ENCODE data around the gene MAP3K10. TPM values are rescaled to one million over a fixed set of nuclear protein-coding genes. Genes with fewer than 3 reads are reported as not detected.

MAP3K10 gene
- total RNA-seq, 1 donor from 2014 or later, result 37.4 TPM

DNA sequence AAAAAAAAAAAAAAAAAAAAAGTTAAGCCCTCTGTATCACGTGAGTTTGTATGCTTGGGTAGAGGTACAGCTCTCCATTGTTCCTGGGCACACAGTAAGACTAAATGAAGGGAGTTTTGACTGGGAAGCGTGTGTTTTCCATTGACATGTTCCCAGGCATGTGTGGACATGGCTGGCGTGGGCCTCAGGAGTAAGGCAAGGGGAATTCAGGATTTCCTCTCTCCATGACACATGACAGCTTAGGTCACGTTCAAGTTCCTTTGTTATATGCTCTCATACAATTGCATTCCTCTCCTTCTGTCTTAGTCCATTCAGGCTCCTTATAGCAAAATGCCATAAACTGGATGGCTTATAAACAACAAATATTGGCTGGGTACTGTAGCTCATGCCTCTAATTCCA is 17.1 kb upstream of the MAP3K10 start:
- DNase-seq, result no peak

DNA sequence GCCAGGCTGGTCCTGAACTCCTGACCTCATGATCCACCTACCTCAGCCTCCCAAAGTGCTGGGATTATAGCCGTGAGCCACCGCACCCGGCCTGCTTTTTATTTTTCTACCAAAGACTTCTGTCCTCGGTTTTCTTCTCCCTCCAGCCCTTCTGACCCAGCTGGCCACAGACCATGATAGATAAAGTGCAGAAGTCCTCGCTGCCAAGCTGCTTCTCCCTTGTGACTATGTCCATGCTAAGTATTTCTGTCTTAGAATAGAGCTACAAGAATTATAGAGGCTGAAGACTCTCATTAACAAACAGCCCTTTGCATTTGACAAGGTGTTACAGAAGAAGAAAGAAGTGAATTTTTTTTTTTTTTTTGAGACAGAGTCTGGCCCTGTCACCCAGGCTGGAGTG is 15.4 kb upstream of the MAP3K10 start:
- no peak for DNase-seq

DNA sequence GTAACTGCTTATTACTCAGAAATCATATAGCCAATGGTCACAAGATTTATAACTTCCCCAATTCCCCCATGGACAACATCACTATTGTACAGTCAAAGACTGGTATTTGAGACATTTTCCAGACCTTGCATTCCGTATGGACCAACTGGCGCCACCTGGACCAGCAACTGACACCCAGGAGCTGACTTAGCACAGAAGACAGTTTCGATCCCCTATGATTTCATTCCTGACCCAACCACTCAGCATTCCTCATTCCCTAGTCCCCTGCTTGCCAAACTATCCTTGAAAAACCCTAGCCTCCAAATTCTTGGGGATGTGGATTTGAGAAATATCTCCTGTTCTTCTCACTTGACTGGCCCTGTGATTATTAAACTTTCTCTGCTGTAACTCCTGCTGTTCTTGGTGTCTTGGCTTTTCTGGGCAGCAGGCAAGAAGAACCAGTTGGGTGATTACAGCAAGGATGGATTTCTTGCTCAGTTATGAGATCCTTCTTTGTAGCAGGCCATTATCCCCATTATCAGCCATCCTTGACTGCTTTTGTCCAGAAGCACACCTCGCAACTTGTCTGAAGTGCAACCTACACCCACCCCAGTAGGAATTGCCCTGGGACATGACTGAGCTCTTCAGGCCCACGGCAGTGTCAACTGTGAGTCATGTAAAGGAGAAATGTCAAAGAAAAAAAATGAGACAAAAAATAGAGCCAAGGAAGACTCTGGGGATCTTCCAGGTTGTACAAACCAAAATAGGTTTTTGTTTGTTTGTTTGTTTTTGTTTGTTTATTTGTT is 13.7 kb upstream of the MAP3K10 start:
- no peak for DNase-seq

DNA sequence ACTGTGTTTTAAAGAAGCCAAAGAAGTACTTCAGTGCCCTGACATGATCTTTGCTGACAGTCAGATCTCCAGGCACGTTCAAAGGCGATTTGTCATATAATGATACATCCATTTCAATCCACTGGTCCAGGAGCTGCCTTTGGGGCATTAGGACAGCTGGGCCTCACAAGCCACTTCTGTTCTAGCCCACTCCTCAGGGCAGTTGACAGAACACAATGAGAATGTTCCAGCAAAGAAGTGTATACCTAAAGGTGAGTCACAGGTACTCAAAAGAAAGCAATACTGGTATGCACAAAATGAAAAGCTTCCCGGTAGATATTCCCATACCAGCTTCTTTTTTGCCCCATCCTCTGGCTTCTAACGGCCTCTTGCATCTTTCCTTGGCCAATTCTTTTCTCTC is 12.5 kb upstream of the MAP3K10 start:
- no peak for DNase-seq

DNA sequence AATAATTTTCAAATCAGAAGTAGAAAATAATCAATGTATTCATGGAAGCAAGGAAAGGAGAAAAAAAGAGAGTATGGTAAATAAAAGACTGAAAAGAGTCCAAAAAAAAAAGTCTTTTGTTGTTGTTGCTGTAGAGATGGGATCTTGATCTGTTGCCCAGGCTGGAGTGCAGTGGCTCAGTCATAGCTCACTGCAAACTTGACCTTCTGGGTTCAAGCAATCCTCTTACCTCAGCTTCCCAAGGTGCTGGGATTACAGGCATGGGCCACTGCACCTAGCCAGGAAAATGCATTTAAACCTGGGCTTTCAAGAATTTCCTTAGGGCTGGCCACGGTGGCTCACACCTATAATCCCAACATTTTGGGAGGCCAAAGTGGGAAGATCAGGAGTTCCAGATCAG is 7.0 kb upstream of the MAP3K10 start:
- no peak for DNase-seq

DNA sequence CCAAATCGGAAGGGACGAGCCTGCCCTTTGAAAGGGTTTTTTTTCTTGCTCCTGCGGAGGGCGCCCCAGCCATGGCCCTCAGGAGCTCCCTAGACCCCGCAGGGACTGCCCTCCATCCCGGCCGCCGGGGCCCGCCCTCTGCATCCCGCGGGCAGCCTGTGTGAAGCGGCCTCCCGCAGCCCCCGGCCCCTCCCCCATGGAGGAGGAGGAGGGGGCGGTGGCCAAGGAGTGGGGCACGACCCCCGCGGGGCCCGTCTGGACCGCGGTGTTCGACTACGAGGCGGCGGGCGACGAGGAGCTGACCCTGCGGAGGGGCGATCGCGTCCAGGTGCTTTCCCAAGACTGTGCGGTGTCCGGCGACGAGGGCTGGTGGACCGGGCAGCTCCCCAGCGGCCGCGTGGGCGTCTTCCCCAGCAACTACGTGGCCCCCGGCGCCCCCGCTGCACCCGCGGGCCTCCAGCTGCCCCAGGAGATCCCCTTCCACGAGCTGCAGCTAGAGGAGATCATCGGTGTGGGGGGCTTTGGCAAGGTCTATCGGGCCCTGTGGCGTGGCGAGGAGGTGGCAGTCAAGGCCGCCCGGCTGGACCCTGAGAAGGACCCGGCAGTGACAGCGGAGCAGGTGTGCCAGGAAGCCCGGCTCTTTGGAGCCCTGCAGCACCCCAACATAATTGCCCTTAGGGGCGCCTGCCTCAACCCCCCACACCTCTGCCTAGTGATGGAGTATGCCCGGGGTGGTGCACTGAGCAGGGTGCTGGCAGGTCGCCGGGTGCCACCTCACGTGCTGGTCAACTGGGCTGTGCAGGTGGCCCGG is 815 bp downstream of the MAP3K10 start:
- no peak for DNase-seq

DNA sequence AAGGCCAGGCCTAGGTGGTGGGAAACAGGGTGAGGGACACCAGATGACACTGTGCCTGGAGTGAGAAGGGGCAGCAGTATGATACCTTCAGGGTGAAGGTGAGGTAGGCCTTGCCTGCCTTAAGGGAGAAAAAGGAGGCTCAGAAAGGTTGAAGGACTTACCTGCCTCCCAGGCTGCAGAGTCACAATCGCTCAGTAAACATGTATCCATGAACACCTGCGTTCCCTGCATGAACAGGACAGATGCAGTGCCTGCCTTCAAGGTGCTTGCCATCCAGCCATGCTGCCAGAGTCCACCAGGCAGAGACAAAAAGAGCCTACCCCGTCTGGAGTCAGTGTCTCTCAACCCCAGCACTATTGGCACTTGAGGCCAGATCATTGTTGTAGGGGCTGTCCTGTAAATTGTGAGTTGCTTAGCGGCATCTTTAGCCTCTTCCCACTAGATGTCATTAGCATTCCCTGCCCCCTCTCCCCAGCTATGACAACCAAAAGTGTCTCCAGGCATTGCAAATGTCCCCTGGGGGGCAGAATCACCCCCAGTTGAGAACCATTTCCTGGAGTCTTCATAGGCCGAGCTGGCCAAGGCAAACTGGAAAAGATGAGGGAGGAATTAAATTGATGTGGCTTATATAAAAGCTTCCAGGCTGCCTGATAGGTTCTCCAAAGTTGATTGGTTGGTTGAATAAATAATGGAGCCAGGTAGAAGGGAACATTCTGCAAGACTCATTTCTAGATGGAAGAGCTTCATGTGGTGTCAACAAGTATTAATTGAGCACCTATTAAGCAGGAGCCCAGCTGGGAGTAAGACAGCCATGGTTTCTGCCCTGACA is 1.7 kb downstream of the MAP3K10 start:
- no peak for DNase-seq

DNA sequence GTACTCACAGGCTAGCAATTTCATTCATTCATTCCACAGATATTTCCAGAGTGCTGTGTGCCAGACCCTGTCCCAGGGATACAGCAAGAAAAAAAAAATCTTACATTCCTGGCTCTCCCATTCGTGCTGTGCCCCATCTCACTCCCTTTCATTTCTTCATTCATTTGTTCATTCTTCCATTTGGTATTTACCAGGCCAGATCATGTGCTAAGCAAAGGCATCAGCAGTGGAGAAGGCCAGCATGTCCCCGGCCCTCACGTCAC is 2.3 kb downstream of the MAP3K10 start:
- no peak for DNase-seq

DNA sequence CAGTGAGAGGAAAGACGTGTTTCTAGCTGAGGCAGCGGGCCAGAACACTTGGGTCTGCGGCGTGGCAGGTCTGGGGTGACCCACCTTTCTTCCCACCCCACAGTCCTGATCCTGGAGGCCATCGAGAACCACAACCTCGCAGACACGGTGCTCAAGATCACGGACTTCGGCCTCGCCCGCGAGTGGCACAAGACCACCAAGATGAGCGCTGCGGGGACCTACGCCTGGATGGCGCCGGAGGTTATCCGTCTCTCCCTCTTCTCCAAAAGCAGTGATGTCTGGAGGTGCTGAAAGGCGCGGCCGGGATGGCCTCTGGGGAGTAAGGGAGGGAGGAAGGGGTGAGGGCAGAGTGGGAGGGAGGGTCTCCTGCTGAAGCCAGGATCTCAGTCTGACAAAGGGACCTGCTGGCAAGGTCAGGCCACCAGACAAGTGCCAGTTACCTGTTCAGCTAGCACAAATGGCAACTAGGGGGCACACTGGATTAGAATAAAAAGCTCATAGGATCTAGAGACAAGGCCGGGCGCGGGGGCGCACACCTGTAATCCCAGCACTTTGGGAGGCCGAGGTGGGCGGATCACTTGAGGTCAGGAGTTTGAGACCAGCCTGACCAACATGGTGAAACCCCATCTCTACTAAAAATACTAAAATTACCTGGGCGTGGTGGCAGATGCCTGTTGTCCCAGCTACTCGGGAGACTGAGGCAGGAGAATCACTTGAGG is 7.2 kb downstream of the MAP3K10 start:
- DNase-seq, result no peak

DNA sequence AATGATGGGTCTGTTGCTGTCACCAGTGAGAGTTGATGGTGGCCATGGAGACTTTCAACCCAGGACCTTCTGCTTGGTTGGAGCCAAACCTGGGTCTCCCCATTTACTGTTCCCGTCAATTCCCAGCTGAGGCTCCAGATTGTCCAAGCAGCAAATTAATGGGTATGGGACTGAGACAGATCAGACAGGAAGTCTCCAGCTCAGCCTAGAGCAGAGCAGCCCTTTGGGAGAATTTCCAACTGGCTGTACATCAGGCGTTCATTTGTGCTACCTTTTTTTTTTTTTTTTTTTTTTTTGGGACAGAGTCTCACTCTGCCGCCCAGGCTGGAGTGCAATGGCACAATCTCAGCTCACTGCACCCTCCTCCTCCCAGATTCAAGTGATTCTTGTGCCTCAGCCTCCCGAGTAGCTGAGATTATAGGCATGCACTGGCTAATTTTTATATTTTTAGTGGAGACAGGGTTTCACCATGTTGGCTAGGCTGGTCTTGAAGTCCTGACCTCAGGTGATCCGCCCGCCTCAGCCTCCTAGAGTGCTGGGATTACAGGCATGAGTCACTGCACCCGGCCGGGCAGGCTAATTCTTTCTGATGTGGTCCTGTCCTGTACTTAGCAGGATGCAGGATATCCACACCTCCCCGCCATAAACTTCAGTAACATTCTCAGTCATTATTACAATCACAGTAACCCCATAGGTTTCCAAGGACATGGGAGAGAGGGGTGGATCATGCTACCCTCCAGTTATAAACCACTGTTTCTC is 9.3 kb downstream of the MAP3K10 start:
- DNase-seq, result no peak

DNA sequence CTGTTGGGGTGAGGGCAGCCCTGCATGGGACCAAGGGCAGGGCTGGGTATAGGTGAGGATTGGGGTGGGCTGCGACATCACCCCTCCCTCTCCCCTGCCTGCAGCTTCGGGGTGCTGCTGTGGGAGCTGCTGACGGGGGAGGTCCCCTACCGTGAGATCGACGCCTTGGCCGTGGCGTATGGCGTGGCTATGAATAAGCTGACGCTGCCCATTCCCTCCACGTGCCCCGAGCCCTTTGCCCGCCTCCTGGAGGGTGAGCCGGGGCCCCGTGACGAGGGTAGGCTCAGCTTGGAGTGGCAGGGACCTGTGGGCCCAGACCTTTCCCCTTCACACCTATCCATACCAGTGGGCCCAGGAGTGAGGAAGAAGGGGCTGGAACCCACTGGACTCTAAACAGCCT is 13.2 kb downstream of the MAP3K10 start:
- DNase-seq, result no peak

DNA sequence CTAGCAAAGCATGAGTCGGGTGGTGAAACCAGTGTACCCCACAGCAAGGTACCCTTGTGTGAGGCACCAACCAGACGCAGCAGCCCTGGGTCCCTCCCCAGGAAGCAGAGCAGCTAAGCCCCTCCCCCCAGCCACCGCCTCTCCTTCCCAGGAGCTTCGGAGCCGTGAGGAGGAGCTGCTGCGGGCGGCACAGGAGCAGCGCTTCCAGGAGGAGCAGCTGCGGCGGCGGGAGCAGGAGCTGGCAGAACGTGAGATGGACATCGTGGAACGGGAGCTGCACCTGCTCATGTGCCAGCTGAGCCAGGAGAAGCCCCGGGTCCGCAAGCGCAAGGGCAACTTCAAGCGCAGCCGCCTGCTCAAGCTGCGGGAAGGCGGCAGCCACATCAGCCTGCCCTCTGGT is 14.5 kb downstream of the MAP3K10 start:
- no peak for DNase-seq

DNA sequence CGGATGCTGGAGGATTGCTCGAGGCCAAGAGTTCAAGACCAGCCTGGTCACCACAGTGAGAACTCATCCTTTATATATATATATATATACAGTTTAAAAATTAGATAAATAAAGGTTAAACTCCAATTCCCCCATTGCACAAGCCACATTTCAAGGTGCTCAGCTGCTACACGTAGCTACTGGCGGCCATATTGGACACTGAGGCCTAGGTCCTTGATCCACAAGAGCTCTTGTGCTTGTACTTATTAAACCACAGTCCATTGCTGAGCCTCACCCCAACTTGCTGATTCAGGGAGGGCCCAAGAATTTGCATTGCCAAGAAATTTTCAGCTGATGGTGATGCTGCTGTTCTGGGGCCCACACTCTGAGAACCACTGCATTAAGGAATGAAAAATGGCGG is 17.4 kb downstream of the MAP3K10 start:
- DNase-seq, result no peak

DNA sequence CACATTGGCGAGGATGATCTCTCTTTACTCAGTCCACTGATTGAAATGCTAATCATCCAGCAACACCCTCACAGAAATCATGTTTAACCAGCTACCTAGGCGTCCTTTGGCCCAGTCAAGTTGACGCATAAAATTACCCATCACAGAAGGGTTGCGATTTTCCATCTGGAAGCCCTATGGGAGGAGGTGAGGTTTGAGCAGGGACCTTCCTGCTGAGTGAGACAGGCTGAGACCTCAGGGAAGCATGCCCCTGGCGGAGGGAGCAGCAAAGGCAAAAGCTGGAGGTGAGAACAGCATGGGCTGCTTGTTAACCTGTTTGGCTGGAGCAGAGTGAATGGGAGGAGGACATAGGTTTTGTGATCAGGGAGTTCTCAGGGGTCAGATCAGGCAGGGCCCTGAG is 19.7 kb downstream of the MAP3K10 start:
- no peak for DNase-seq

DNA sequence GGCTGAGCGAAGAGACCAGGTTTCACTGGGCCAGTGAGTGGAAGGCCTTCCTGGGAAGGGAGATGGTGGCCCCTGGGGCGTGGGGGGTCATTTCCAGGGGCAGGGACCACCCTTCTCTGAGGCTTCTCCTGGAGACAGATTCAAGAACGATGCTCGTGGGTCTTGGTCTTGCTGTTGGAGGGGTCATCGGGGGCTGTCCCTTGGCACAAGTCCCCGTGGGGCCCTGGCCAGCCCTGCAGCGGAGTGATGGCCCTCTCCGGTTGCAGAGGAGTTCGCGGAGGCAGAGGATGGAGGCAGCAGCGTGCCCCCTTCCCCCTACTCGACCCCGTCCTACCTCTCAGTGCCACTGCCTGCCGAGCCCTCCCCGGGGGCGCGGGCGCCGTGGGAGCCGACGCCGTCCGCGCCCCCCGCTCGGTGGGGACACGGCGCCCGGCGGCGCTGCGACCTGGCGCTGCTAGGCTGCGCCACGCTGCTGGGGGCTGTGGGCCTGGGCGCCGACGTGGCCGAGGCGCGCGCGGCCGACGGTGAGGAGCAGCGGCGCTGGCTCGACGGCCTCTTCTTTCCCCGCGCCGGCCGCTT is 22.1 kb downstream of the MAP3K10 start:
- DNase-seq, result no peak

DNA sequence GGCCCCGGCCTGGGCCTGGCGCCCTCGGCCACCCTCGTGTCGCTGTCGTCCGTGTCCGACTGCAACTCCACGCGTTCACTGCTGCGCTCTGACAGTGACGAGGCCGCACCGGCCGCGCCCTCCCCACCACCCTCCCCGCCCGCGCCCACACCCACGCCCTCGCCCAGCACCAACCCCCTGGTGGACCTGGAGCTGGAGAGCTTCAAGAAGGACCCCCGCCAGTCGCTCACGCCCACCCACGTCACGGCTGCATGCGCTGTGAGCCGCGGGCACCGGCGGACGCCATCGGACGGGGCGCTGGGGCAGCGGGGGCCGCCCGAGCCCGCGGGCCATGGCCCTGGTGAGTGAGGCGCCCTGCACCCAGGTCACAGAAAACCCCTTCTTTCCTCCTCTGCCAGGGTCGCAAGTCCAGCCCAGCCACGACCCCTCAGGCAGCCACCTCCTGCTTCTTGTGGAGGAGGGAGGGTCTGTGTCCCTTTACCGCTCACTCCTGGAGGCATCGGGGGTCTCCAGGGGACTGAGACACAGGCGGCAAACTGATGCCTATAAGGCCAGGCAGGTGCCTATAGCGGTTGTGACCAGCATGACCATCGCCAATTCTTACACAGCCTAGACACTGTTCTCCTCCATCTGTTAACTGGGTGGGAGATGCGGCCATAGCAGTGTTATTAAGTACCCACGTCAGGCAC is 22.8 kb downstream of the MAP3K10 start:
- DNase-seq, result no peak

DNA sequence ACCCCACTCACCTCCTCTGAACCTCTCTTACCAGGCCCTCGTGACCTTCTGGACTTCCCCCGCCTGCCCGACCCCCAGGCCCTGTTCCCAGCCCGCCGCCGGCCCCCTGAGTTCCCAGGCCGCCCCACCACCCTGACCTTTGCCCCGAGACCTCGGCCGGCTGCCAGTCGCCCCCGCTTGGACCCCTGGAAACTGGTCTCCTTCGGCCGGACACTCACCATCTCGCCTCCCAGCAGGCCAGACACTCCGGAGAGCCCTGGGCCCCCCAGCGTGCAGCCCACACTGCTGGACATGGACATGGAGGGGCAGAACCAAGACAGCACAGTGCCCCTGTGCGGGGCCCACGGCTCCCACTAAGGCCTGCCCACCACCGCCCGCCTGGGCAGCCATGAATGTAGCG is 23.7 kb downstream of the MAP3K10 start:
- no peak for DNase-seq

DNA sequence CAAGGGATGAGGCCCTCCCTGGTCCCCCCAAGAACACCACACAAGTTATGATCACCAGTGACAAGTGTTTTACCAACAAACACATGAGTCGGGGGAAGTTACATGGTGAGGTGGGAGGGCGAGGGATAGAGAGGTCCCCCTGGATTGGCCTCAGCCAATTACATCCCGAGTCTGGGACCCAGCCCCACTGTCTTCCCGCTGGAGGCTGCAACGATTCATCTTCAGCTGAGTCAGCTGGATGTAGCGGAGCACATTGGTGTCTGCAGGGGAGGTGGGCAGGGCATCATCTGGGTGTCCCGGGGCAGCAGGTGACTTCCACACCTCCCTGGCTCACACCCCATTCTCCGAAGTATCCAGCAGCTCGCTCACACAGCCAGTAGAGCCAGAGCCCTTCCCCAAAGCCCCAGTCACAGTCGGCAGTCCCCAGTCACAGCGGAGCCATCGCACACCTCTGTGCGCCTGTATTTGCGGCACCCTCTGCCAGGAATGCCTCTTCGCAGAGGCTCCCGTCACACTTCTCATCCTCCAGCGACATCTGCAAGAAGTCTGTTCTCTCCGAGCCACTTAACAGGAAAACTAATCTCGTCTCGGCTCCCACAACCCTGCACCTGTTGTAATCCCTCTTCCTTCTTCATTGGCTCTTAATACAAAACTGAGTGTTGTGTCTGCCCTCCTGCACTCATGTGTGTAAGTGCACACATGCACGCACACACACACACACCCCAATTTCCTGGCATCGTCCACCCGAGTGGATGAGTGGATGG is 25.0 kb downstream of the MAP3K10 start:
- DNase-seq, result no peak

DNA sequence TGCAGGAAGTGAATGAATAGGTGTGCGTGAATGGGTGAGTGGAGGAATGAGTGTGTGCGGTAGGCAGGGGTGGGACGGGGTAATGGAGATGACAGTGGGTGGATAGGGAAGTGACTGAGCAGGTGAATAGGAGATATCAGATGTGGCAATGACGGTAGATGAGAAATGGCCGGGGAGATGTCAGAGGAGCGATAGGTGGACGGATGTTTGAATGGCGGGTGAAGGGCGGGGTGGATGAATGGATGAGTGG is 25.5 kb downstream of the MAP3K10 start:
- no peak for DNase-seq

DNA sequence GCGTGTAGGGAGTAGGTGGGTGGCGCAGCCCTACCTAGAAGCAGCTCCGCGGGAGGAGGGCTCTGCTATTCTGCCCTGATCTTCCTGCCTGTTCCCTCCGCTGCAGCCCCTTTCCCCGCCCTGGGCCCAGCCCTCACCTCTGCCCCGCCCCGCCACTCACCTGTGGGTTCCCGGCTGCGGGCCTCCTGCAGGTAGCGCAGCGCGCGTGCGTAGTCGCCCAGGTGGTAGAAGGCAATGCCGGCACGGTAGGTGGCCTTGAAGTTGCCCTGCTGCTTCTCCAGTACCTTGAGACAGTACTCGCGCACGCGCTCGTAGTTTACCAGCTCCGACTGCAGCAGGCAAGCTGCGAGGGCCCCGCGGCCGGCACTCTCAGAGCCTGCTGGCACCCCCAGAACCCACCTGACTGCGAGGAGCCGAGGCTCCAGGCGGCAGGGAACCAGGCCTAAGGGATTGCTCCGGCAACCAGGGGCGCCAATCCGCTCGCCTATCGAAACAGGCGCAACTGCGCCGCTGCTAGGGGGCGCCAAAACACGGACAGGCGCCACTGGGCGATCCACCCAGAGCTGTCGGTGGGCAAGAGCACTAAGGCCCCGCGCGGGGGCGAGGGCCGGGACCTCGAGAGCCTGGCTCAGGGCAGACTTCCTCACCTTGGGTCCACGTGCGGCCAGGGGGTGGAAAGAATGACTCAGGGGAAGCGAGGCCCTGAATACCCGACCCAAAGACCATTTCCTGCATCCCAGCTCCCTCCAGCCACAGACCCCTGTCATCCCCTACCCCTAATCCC is 26.0 kb downstream of the MAP3K10 start:
- DNase-seq, result no peak
